Kidney epithelial cell (primary cell): ENCODE data around the gene ANTXRL. TPM values are rescaled to one million over a fixed set of nuclear protein-coding genes. Genes with fewer than 3 reads are reported as not detected.

ENCODE experiments used
- DNase-seq: peaks from one replicate; pipeline ENCODE4 v3.0.0-alpha.2; 2010; ENCODE audit warnings: low read depth
- H3K27me3 ChIP-seq: 2 replicates; pipeline ENCODE4 v1.6.0; 2011; ENCODE audit warnings: low read length; ENCODE audit not compliant: control insufficient read depth, insufficient read depth
- H3K36me3 ChIP-seq: 2 replicates; pipeline ENCODE4 v1.5.1; 2011; ENCODE audit warnings: low read length; ENCODE audit not compliant: control insufficient read depth, insufficient read depth
- H3K4me3 ChIP-seq: 2 replicates; pipeline ENCODE4 v1.5.1; 2011; ENCODE audit warnings: low read depth, mild to moderate bottlenecking, control low read depth, low read length
- CTCF ChIP-seq: IDR thresholded peaks from 2 replicates; pipeline ENCODE4 v1.5.1; 2011; ENCODE audit warnings: mild to moderate bottlenecking, moderate library complexity, low read length, control low read depth, inconsistent platforms; ENCODE audit not compliant: insufficient read depth, poor library complexity, severe bottlenecking
- total RNA-seq: library from RNA; depleted of rRNA; stranded (reverse); fragments of >200 nt; gene quantifications from 2 replicates; pipeline ENCODE4 v1.2.3, GENCODE V29; 2015

The ANTXRL gene
- total RNA-seq, 1 donor from 2014 or later, result not detected

GRCh38 chr10:46250481-46250880, 36.3 kb upstream of the ANTXRL start:
- DNase-seq, result no peak
- H3K4me3 ChIP-seq, result no peak overlapping the region
- TF ChIP-seq CTCF, result no peak

GRCh38 chr10:46250898-46251856, 35.6 kb upstream of the ANTXRL start:
- Histone ChIP-seq H3K27me3 (no peaks in the 10 kb centered on the region), H3K36me3 (no peaks in the 10 kb centered on the region), H3K4me3 (no peak overlapping the region)
- no peak for TF ChIP-seq CTCF
- DNase-seq, result no peak

More at GRCh38 chr10:46250481-46250880, 36.3 kb upstream of the ANTXRL start:
- H3K27me3 ChIP-seq, result no peaks in the 10 kb centered on the region
- no peaks in the 10 kb centered on the region for H3K36me3 ChIP-seq

GRCh38 chr10:46251857-46252847, 34.6 kb upstream of the ANTXRL start:
- H3K4me3 ChIP-seq, result no peak overlapping the region
- TF ChIP-seq CTCF, result no peak
- DNase-seq, result no peak

GRCh38 chr10:46253076-46254006, 33.5 kb upstream of the ANTXRL start:
- no peak for DNase-seq
- TF ChIP-seq CTCF, result no peak

More at GRCh38 chr10:46251857-46252847, 34.6 kb upstream of the ANTXRL start:
- no peaks in the 10 kb centered on the region for H3K27me3 ChIP-seq
- no peaks in the 10 kb centered on the region for H3K36me3 ChIP-seq

GRCh38 chr10:46254007-46254383, 32.8 kb upstream of the ANTXRL start:
- no peak for DNase-seq
- Histone ChIP-seq H3K27me3 (no peaks in the 10 kb centered on the region), H3K4me3 (no peak overlapping the region), H3K36me3 (no peaks in the 10 kb centered on the region)
- TF ChIP-seq CTCF, result no peak

More at GRCh38 chr10:46253076-46254006, 33.5 kb upstream of the ANTXRL start:
- Histone ChIP-seq H3K27me3 (no peaks in the 10 kb centered on the region), H3K36me3 (no peaks in the 10 kb centered on the region), H3K4me3 (no peak overlapping the region)
